Mucosa of descending colon (tissue), 3 donors: ENCODE measurements around the gene RHEX. TPM values are rescaled to one million over a fixed set of nuclear protein-coding genes. Genes with fewer than 3 reads are reported as not detected.

ENCODE experiments used
- ATAC-seq: fragments of 200-7000 bp; cut with Tn5 transposase; one replicate; pipeline ENCODE4 v1.9.1; 2020; ENCODE audit warnings: mild to moderate bottlenecking, moderate library complexity
- DNase-seq, 3 donors: peaks; one replicate each; pipeline ENCODE4 v3.0.0-alpha.2; 2020
- H3K36me3 ChIP-seq: fragments of 200-600 bp; one replicate; pipeline ENCODE4 v1.8.0; 2021; ENCODE audit warnings: low read depth, mild to moderate bottlenecking
- H3K4me1 ChIP-seq: fragments of 200-600 bp; one replicate; pipeline ENCODE4 v1.8.0; 2021; ENCODE audit warnings: low read depth, mild to moderate bottlenecking
- H3K4me3 ChIP-seq: fragments of 200-600 bp; one replicate; pipeline ENCODE4 v1.8.0; 2021; ENCODE audit warnings: mild to moderate bottlenecking
- H3K9me3 ChIP-seq: fragments of 200-600 bp; one replicate; pipeline ENCODE4 v1.8.0; 2021; ENCODE audit warnings: mild to moderate bottlenecking
- intact Hi-C, 2 donors: fragments of 100-400 bp; cut with DNase I in 1 of 2; cut with micrococcal nuclease in 1 of 2; formaldehyde crosslinking; loops; one replicate each; pipeline versions ENCODE4 v1.11.0 to v1.11.1; 2022; cut with DNase I, micrococcal nuclease
- total RNA-seq, 3 donors: library from RNA; stranded (reverse); fragmentation: NEBNext Ultra II Directional in 2 of 3; extraction: Animal tissue kit (Norgen Biotek cat#: 25700) in 2 of 3; gene quantifications; one replicate each; pipeline versions ENCODE4 v1.2.1 to v1.2.4, GENCODE V29; 2021 to 2023
- TF ChIP-seq, protein P1 (sequence below): fragments of 200-600 bp; IDR thresholded peaks from one replicate; pipeline ENCODE4 v1.8.0; 2022; ENCODE audit warnings: antibody characterized with exemption, mild to moderate bottlenecking
- donor health status: DM: no; HTN: no; CAD: no; lungs with moderate emphysema.
- donor health status: DM: no; HTN: no; CAD: no.
- donor health status: DM: no; HTN: yes; CAD: no.

Gene RHEX
- total RNA-seq, 3 donors from 2014 or later, result 0.38 to 4.8 (median 3.9) TPM

DNA sequence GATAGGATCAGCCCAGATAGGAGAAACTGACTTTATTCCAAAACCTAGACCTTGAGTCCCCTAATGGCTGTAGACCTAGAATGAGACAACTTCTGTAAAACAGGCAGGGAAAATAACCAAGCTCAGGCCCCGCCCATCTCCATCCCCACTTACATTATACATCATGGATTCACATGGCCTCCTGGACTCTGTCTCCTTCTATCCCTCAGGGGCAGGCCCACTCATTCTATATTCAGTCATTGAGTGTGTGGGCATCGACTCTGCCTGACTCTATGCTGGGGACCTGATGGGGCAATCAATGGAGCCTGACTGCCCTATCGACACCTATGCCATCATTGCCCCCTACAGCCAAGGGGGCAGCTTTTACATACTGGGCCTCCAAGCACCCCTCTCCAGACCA is 57.8 kb downstream of the RHEX start:
- TF ChIP-seq, protein P1, sequence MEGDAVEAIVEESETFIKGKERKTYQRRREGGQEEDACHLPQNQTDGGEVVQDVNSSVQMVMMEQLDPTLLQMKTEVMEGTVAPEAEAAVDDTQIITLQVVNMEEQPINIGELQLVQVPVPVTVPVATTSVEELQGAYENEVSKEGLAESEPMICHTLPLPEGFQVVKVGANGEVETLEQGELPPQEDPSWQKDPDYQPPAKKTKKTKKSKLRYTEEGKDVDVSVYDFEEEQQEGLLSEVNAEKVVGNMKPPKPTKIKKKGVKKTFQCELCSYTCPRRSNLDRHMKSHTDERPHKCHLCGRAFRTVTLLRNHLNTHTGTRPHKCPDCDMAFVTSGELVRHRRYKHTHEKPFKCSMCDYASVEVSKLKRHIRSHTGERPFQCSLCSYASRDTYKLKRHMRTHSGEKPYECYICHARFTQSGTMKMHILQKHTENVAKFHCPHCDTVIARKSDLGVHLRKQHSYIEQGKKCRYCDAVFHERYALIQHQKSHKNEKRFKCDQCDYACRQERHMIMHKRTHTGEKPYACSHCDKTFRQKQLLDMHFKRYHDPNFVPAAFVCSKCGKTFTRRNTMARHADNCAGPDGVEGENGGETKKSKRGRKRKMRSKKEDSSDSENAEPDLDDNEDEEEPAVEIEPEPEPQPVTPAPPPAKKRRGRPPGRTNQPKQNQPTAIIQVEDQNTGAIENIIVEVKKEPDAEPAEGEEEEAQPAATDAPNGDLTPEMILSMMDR, result no peak
- DNase-seq (no peak), ATAC-seq (no peak)
- intact Hi-C loops, result no loop called here
- Histone ChIP-seq H3K36me3 (no peaks in the 10 kb centered on the region), H3K4me1 (peaks cover 12% of the 10 kb centered on the region), H3K9me3 (no peaks in the 10 kb centered on the region), H3K4me3 (no peak overlapping the region)

DNA sequence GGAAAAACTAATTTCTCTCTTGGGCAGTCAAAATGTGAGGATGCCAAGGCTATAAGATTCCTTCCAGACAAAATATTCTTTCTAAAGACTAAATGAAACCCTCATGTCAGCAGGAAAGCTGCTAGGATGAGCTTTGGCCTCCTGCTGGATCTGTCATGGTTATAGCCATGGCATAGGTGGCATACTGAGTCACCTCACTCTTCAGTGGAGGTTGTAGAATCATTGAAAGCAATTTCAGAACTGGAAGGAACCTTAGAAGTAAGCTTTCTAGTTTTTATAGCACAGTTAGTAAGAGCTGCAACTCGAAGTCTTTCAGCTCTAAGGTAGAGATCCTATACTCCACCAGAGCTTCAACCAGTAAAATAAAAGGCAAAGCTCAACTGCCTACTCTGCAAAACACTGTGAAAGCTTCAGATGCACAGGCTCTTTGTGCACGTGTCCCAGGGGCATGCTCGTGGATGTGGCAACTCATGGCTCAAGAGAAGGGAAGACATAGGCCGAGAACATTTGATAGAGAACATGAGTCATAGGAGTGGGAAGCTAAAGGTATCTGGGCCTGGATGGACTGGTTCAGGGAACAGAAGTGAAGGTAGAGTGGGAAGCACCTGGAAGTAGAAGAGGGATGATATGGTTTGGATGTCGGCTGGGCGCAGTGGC is 58.4 kb downstream of the RHEX start:
- ATAC-seq (no peak), DNase-seq (no peak)
- Histone ChIP-seq H3K4me1 (peaks cover 12% of the 10 kb centered on the region), H3K9me3 (no peaks in the 10 kb centered on the region), H3K4me3 (no peak overlapping the region), H3K36me3 (no peaks in the 10 kb centered on the region)
- TF ChIP-seq, protein P1, result no peak
- intact Hi-C loops, result no loop called here

DNA sequence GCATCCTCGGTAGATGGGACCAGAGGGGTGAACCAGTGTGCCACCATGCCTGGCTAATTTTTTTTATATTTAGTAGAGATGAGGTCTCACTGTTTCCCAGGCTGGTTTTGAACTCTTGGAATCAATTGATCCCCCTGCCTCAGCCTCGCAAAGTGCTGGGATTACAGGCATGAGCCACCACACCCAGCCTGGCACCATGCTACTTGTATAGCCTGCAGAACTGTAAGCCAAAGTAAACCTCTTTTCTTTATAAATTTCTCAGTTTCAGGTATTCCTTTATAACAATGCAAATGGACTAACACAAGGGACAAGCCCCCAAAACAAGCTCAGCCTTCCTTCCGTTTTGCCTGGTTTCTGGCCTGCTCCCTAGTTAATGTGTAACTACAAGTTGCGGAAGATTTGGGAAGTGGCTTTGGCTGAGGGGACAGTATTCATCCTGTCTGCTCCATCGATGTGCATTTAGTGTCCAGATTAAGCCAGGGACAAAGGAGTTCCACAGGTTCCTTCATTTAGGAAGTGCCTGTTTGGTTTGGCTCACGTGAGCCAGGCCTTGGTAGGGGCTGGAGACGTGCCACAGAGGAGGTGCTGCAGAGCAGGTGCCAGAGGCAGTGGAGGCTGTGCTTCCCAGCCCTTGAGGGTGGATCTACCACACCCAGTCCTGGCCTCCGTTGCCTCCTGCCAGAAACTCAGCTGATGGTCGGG is 59.8 kb downstream of the RHEX start:
- Histone ChIP-seq H3K4me1 (peaks cover 22% of the 10 kb centered on the region), H3K9me3 (no peaks in the 10 kb centered on the region), H3K4me3 (no peak overlapping the region), H3K36me3 (no peaks in the 10 kb centered on the region)
- DNase-seq, result peak; percentile 69 to 80 (median 77)
- intact Hi-C loops, result no loop called here
- TF ChIP-seq, protein P1, result no peak
- ATAC-seq, result peak; percentile 87

DNA sequence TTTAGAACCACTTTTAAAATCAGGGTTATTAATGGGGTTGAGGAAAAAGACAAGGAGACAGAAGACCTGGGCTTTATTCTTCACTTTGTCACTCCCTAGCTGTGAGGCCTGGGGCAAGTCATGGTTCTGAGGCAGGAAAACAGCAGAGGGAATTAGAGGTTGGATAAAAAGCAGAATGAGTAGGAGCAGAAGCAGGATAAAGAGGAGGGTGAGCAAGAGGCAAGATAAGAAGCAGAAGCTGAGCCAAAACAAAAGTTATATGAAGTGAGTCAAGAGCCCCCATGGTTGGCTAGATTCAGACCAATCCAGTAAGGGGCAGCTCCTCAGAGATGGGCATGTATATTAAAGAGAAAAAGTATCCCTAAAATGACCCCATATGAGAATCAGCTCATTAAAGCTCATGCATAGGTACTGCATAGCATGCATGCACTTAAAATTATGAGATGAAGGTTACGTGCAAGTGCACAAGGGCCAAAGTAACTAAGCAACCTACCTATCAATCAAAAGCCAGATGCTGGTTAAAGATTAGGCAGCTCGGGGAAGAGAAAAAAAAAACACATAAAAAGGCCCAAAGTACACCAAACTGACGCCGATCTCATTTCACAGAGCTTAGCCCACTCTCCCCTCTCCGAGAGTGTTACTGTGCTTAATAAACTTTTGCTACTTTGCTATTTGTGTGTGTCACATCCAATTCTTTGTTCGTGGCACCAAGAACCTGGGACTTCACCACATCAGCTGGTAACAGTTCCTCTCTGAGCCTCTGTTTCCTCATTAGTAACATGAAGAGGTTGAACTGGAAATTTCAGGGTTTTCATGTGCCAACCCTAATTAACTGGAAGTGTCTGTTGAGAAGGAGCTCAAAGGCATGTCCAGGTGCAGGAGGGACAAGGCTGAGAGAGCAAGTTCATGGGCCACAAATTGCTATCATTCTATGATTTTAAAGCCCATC is 62.0 kb downstream of the RHEX start:
- no peak for ATAC-seq
- intact Hi-C loops, result no loop called here
- Histone ChIP-seq H3K36me3 (no peaks in the 10 kb centered on the region), H3K4me3 (no peak overlapping the region), H3K9me3 (no peaks in the 10 kb centered on the region), H3K4me1 (peaks cover 22% of the 10 kb centered on the region)
- no peak for DNase-seq
- TF ChIP-seq, protein P1, result no peak

DNA sequence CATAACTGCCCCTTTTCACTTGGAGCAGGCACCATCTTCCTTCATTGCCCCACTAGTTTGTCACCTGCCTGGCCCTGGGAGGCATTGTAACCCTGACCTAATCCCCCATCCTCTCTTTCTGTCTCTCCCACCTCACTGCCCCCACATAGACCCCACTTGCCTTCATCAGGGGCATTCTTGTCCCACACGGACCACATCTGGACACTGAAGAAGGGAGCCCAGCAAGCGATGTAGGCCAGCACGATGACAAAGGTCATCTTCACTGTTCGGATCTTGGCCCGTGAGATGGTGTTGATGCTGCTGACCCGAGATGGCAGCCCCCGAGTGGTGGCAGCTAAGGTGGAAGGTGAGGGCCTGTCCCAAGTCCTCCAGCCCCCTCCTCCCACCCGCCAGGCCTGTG is 62.8 kb downstream of the RHEX start:
- ATAC-seq (no peak), DNase-seq (no peak)
- H3K9me3 ChIP-seq, result no peaks in the 10 kb centered on the region
- TF ChIP-seq, protein P1, result no peak
- intact Hi-C loops, result no loop called here
- peaks cover 22% of the 10 kb centered on the region for H3K4me1 ChIP-seq
- H3K4me3 ChIP-seq, result no peak overlapping the region
- H3K36me3 ChIP-seq, result no peaks in the 10 kb centered on the region
